ENCODE results near the gene OTOA.

OTOA gene

DNA sequence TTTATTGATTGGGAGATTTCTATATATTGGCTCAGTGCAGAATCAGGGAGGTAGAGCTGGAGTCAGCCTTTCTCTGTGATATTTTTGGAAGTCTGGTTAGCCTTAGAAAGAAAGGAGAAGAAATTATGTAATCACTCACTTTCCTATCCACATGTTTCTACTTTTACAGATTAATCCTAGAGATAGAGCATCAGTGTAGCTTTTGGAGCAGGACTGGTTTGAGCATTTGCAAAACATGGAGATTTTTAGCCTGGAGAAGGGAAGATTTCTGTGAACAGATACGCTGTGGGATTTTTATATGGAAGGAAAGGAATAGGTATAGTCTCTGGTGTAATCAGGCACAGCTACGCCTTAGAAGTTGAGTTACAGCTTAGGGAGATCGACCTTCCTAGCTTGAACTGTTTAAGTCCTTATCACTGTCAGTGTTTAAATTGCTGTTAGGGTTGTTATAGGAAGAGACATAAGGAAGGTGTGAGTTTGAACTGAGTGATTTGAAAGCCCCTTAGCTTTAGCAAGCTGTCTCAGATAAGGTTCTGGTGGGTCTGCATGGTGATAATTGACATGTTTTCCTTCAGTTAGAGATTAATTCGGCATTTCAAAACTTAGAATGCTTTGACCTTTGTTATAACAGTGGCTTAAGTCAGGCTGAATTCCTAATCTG, 43.9 kb upstream of the OTOA start:
- no peak for TF ChIP-seq NFIC (IDR thresholded peaks at IDR 0.05)
- no peak for TF ChIP-seq YY1 (IDR thresholded peaks at IDR 0.05; ENCODE audit: low read depth)
- TF ChIP-seq FOXM1 (IDR thresholded peaks at IDR 0.05; ENCODE audit: borderline replicate concordance, low read depth): no peak
- TF ChIP-seq ZBTB7A (IDR thresholded peaks at IDR 0.05; ENCODE audit: low read depth): no peak
- TF ChIP-seq TCF12 (IDR thresholded peaks at IDR 0.05; ENCODE audit: low read depth): no peak
- no peak for TF ChIP-seq TAF1 (IDR thresholded peaks at IDR 0.05; ENCODE audit: low read depth)
- TF ChIP-seq, protein P1, sequence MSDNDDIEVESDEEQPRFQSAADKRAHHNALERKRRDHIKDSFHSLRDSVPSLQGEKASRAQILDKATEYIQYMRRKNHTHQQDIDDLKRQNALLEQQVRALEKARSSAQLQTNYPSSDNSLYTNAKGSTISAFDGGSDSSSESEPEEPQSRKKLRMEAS (IDR thresholded peaks at IDR 0.05): no peak
- TF ChIP-seq TEAD4 (IDR thresholded peaks at IDR 0.05): no peak

DNA sequence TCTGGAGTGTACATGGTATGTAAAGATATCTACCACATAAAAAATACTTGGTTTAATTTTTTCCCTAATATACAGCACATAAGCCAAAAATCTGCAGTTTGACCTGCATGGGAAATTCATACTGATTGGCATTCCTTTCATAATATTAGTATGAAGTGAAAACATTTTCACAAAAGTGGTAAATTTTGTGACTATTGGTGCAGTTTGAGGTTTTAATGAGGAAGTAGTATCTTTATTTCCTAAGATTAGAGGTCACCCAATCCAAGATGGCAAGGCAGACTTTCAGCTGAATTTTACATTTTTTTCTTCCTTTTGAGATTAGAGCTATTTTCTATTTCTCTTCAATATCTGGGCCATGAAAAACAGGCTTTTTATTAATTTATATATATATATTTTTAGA, 43.2 kb upstream of the OTOA start:
- no peak for TF ChIP-seq EP300 (IDR thresholded peaks at IDR 0.05; ENCODE audit: borderline replicate concordance)
- no peak for TF ChIP-seq NFIC (IDR thresholded peaks at IDR 0.05)
- TF ChIP-seq, protein P1 (IDR thresholded peaks at IDR 0.05): no peak
- TF ChIP-seq YY1 (IDR thresholded peaks at IDR 0.05; ENCODE audit: low read depth): no peak
- TF ChIP-seq RAD21 (IDR thresholded peaks at IDR 0.05; ENCODE audit: low read depth): no peak
- no peak for TF ChIP-seq EGR1 (IDR thresholded peaks at IDR 0.05)

DNA sequence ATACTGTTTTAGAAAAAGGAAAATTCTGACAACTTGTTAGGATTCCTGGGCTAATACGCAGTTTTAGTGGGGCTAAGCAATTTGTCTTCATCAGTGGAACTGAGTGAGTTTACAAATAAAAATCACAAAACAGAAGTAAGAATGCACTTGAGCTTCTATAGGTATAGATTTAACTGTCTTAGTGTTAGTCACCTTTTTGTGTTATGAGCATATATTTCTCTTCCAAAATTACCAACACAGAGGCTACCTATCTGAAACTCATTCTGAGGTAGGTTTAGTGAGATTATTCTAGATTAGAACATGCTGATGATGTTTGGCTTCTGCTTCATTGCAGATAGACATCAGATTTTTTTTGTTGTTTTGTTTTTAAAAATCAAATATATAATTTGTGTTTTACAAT, 41.2 kb upstream of the OTOA start:
- TF ChIP-seq NFIC (IDR thresholded peaks at IDR 0.05): no peak
- TF ChIP-seq TAF1 (IDR thresholded peaks at IDR 0.05; ENCODE audit: low read depth): no peak
- no peak for TF ChIP-seq CEBPB (IDR thresholded peaks at IDR 0.05)
- TF ChIP-seq TEAD4 (IDR thresholded peaks at IDR 0.05): no peak
- TF ChIP-seq EGR1 (IDR thresholded peaks at IDR 0.05): no peak

DNA sequence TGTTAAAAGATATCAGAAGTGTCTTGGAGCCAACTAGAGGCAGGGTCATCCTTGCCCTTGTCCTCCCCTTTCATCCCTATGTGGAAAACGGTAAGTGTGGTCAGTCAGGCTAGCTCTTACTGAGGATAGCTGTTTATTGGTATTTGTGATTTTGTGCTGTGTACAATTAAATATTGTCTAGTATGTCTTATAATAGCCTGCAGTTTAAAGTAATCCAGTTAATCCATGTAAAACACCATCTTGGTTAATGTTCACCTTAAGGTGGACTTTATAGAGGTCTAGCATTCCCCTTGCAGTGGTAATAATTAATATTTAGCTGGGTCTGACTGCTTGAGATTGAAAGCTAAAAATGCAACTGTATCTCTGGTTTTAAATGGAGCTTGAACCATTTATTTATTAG, 38.7 kb upstream of the OTOA start:
- no peak for TF ChIP-seq RAD21 (IDR thresholded peaks at IDR 0.05; ENCODE audit: low read depth)
- TF ChIP-seq, protein P1 (IDR thresholded peaks at IDR 0.05): no peak

DNA sequence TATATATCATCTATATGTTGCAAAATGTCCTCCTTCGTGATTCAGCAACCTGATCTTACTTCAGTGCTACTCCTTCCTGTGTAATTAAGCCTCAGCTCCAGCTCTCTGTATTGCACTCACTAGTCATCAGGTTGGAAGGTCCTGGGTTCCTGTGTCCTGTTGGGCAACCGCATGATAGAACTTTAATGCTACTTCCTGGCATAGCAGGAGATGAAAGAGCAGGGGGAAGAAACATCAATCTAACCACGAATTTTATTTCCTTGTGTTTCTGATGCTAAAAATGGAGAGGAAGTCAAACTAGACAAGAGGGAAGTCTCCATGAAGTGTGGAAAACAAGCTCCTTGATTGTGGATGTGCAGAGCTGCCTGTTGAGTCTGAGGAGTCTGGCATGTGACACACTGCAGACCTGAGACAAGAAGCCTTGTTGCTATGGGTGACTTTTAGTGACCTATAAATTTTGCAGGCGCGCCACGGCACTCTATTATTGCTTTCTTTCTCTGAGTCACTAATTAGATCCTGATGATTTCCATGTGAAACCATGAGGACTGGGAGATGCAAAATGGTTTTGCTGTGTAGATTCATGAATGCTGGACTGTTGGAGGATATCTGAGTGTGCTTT, 37.0 kb upstream of the OTOA start:
- TF ChIP-seq NFIC (IDR thresholded peaks at IDR 0.05) (no peak), TAF1 (IDR thresholded peaks at IDR 0.05; ENCODE audit: low read depth) (no peak), TEAD4 (IDR thresholded peaks at IDR 0.05) (no peak), EP300 (IDR thresholded peaks at IDR 0.05; ENCODE audit: borderline replicate concordance) (no peak), TCF12 (IDR thresholded peaks at IDR 0.05; ENCODE audit: low read depth) (no peak), ZBTB7A (IDR thresholded peaks at IDR 0.05; ENCODE audit: low read depth) (no peak), CREB1 (IDR thresholded peaks at IDR 0.05; ENCODE audit: low read depth) (no peak), RAD21 (IDR thresholded peaks at IDR 0.05; ENCODE audit: low read depth) (no peak), FOXM1 (IDR thresholded peaks at IDR 0.05; ENCODE audit: borderline replicate concordance, low read depth) (no peak), YY1 (IDR thresholded peaks at IDR 0.05; ENCODE audit: low read depth) (no peak), EGR1 (IDR thresholded peaks at IDR 0.05) (no peak), CEBPB (IDR thresholded peaks at IDR 0.05) (no peak)
- TF ChIP-seq, protein P1 (IDR thresholded peaks at IDR 0.05): no peak
- TF ChIP-seq, protein P2, sequence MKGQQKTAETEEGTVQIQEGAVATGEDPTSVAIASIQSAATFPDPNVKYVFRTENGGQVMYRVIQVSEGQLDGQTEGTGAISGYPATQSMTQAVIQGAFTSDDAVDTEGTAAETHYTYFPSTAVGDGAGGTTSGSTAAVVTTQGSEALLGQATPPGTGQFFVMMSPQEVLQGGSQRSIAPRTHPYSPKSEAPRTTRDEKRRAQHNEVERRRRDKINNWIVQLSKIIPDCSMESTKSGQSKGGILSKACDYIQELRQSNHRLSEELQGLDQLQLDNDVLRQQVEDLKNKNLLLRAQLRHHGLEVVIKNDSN (IDR thresholded peaks at IDR 0.05): no peak
- TF ChIP-seq, protein P3, sequence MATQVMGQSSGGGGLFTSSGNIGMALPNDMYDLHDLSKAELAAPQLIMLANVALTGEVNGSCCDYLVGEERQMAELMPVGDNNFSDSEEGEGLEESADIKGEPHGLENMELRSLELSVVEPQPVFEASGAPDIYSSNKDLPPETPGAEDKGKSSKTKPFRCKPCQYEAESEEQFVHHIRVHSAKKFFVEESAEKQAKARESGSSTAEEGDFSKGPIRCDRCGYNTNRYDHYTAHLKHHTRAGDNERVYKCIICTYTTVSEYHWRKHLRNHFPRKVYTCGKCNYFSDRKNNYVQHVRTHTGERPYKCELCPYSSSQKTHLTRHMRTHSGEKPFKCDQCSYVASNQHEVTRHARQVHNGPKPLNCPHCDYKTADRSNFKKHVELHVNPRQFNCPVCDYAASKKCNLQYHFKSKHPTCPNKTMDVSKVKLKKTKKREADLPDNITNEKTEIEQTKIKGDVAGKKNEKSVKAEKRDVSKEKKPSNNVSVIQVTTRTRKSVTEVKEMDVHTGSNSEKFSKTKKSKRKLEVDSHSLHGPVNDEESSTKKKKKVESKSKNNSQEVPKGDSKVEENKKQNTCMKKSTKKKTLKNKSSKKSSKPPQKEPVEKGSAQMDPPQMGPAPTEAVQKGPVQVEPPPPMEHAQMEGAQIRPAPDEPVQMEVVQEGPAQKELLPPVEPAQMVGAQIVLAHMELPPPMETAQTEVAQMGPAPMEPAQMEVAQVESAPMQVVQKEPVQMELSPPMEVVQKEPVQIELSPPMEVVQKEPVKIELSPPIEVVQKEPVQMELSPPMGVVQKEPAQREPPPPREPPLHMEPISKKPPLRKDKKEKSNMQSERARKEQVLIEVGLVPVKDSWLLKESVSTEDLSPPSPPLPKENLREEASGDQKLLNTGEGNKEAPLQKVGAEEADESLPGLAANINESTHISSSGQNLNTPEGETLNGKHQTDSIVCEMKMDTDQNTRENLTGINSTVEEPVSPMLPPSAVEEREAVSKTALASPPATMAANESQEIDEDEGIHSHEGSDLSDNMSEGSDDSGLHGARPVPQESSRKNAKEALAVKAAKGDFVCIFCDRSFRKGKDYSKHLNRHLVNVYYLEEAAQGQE (IDR thresholded peaks at IDR 0.05; ENCODE audit: low read depth): no peak

DNA sequence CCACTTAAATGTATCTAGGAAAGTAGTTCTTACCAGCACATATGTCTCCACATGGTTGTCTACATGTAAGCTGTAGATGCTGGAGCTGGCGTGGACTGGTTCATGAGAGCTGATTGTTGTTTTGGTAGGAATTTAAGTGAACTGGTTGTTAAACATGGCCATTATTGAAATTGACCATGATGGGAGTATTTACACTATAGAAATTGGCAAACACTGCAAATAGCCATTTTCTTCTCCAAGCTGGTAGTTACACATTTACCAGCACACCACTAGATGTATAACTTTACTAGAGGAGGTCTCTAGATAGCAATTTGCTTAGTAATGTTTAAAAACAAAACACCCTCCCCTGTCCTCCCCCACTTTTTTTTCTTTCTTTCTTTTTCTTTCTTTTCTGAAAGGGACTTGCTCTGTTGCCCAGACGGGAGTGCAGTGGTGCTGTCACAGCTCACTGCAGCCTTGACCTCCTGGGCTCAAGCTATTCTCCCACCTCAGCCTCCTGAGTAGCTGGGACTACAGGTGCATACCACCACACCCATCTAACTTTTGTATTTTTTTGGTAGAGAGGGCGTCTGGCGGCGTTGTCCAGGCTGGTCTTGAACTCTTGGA, 35.5 kb upstream of the OTOA start:
- TF ChIP-seq ZBTB7A (IDR thresholded peaks at IDR 0.05; ENCODE audit: low read depth) (no peak), CEBPB (IDR thresholded peaks at IDR 0.05) (no peak), CREB1 (IDR thresholded peaks at IDR 0.05; ENCODE audit: low read depth) (no peak), NFIC (IDR thresholded peaks at IDR 0.05) (no peak), EGR1 (IDR thresholded peaks at IDR 0.05) (no peak), FOXM1 (IDR thresholded peaks at IDR 0.05; ENCODE audit: borderline replicate concordance, low read depth) (no peak), TEAD4 (IDR thresholded peaks at IDR 0.05) (no peak), TAF1 (IDR thresholded peaks at IDR 0.05; ENCODE audit: low read depth) (no peak), EP300 (IDR thresholded peaks at IDR 0.05; ENCODE audit: borderline replicate concordance) (no peak), TCF12 (IDR thresholded peaks at IDR 0.05; ENCODE audit: low read depth) (no peak), YY1 (IDR thresholded peaks at IDR 0.05; ENCODE audit: low read depth) (no peak), RAD21 (IDR thresholded peaks at IDR 0.05; ENCODE audit: low read depth) (no peak)
- TF ChIP-seq, protein P1 (IDR thresholded peaks at IDR 0.05): no peak
- TF ChIP-seq, protein P2 (IDR thresholded peaks at IDR 0.05): no peak
- TF ChIP-seq, protein P3 (IDR thresholded peaks at IDR 0.05; ENCODE audit: low read depth): no peak

Measured in Ishikawa (cell line).